A549 (cell line): ENCODE measurements around the gene SMCO2. TPM values are rescaled to one million over a fixed set of nuclear protein-coding genes. Genes with fewer than 3 reads are reported as not detected.

Source experiments
- ATAC-seq, 2 experiments: fragments of 200-7000 bp in 1 of 2; fragments of >200 bp in 1 of 2; cut with Nextera tagmentation in 1 of 2; cut with Tn5 transposase in 1 of 2; 3 replicates each; pipeline versions ENCODE4 v1.8.0 to v1.9.1; 2018 to 2020; ENCODE audit warnings: mild to moderate bottlenecking in 1 of 2, moderate library complexity in 1 of 2
- CTCF ChIA-PET: fragments of 300-600 bp; sonication (Branson Sonifier 250); formaldehyde crosslinking; extraction: SDS; loops from one replicate; lab custom pipeline; 2021; ENCODE audit warnings: antibody characterized with exemption, inconsistent platforms; lab: Yijun Ruan, JAX
- POLR2A ChIA-PET: fragments of 350-600 bp; formaldehyde crosslinking; extraction: SDS; loops from one replicate; lab custom pipeline; 2021; ENCODE audit warnings: antibody characterized with exemption, inconsistent platforms; lab: Yijun Ruan, JAX
- DNase-seq, 2 experiments: peaks; one replicate each; pipeline versions ENCODE4 v3.0.0 to v3.0.0-alpha.2; 2011 to 2016; ENCODE audit warnings: low read depth in 1 of 2, low spot score in 1 of 2
- FAIRE-seq: peaks from 2 replicates; lab custom pipeline; 2011; peaks lifted over from hg19 to GRCh38; lab: Jason Lieb, UNC
- H3K27ac ChIP-seq, 2 experiments: fragments of >200 bp; sonication (Bioruptor Twin); formaldehyde crosslinking; 3 replicates each; pipeline ENCODE4 v1.5.1; 2016 to 2017
- H3K4me1 ChIP-seq: fragments of >200 bp; sonication (Bioruptor Twin); formaldehyde crosslinking; 3 replicates; pipeline ENCODE4 v1.6.1; 2016
- H3K4me2 ChIP-seq: fragments of >200 bp; sonication (Bioruptor Twin); formaldehyde crosslinking; 3 replicates; pipeline ENCODE4 v1.6.1; 2016
- H3K4me3 ChIP-seq: fragments of >200 bp; sonication (Bioruptor Twin); formaldehyde crosslinking; 3 replicates; pipeline ENCODE4 v1.5.1; 2016
- H3K9me3 ChIP-seq: fragments of >200 bp; sonication (Bioruptor Twin); formaldehyde crosslinking; 3 replicates; pipeline ENCODE4 v1.6.1; 2016
- CBX2 ChIP-seq: fragments of 200-600 bp; sonication (generic); IDR thresholded peaks from 2 replicates; pipeline ENCODE4 v1.6.1; 2016; ENCODE audit warnings: low read depth, mild to moderate bottlenecking, borderline replicate concordance
- EHF ChIP-seq: fragments of 250-450 bp; sonication (Bioruptor Pico); IDR thresholded peaks from 2 replicates; pipeline ENCODE4 v1.5.0; 2020; ENCODE audit warnings: mild to moderate bottlenecking
- EP300 ChIP-seq, 2 experiments: fragments of >200 bp; sonication (Bioruptor Twin); formaldehyde crosslinking; IDR thresholded peaks; 2 replicates in 1 of 2; 3 replicates in 1 of 2; pipeline ENCODE4 v1.6.1; 2016 to 2017
- ESRRA ChIP-seq: fragments of 150-350 bp; IDR thresholded peaks from 2 replicates; pipeline ENCODE4 v1.6.1; 2014; ENCODE audit warnings: mild to moderate bottlenecking, low read length, borderline replicate concordance
- FOSB ChIP-seq: fragments of 250-450 bp; sonication (Bioruptor Pico); IDR thresholded peaks from 2 replicates; pipeline ENCODE4 v1.5.0; 2020; ENCODE audit warnings: mild to moderate bottlenecking, moderate library complexity
- FOSL2 ChIP-seq, 2 experiments: fragments of 450-650 bp in 1 of 2; fragments of >200 bp in 1 of 2; sonication (Bioruptor Twin) in 1 of 2; formaldehyde crosslinking; IDR thresholded peaks; 2 replicates each; pipeline versions ENCODE4 v1.5.0 to v1.6.1; 2016 to 2020; ENCODE audit warnings: mild to moderate bottlenecking in 1 of 2, moderate library complexity in 1 of 2
- GATA3 ChIP-seq: IDR thresholded peaks from 2 replicates; pipeline ENCODE4 v1.6.1; 2012; ENCODE audit warnings: borderline replicate concordance
- HDAC2 ChIP-seq: fragments of 200-600 bp; sonication (generic); IDR thresholded peaks from 2 replicates; pipeline ENCODE4 v1.6.1; 2016
- HOXA7 ChIP-seq: fragments of 250-450 bp; sonication (Bioruptor Pico); IDR thresholded peaks from 2 replicates; pipeline ENCODE4 v1.5.0; 2020; ENCODE audit warnings: mild to moderate bottlenecking, moderate library complexity
- HOXB13 ChIP-seq: fragments of 250-450 bp; sonication (Bioruptor Pico); IDR thresholded peaks from 2 replicates; pipeline ENCODE4 v1.5.0; 2020; ENCODE audit warnings: low read depth, mild to moderate bottlenecking, moderate library complexity
- KDM1A ChIP-seq: fragments of 200-600 bp; sonication (generic); IDR thresholded peaks from 2 replicates; pipeline ENCODE4 v1.6.1; 2016; ENCODE audit warnings: low read depth, mild to moderate bottlenecking
- KDM5A ChIP-seq: fragments of 200-600 bp; sonication (generic); IDR thresholded peaks from 2 replicates; pipeline ENCODE4 v1.6.1; 2016; ENCODE audit warnings: antibody characterized with exemption, mild to moderate bottlenecking
- PBX3 ChIP-seq: IDR thresholded peaks from 2 replicates; pipeline ENCODE4 v1.6.1; 2012
- PHF8 ChIP-seq: fragments of 200-600 bp; sonication (generic); IDR thresholded peaks from 2 replicates; pipeline ENCODE4 v1.6.1; 2016; ENCODE audit warnings: low read depth, mild to moderate bottlenecking, antibody characterized with exemption, moderate library complexity, borderline replicate concordance
- POLR2AphosphoS2 ChIP-seq: conservative IDR thresholded peaks from 2 replicates; pipeline ENCODE4 v1.6.1; 2012; ENCODE audit warnings: low read length, improper control_type of control experiment, inconsistent platforms
- RAD21 ChIP-seq, 2 experiments: fragments of >200 bp in 1 of 2; sonication (Bioruptor Twin) in 1 of 2; formaldehyde crosslinking in 1 of 2; IDR thresholded peaks in 1 of 2; conservative IDR thresholded peaks in 1 of 2; 2 replicates in 1 of 2; 3 replicates in 1 of 2; pipeline ENCODE4 v1.6.1; 2012 to 2018; ENCODE audit warnings: inconsistent platforms in 1 of 2
- TP53 ChIP-seq: fragments of 250-450 bp; sonication (Bioruptor Pico); IDR thresholded peaks from 2 replicates; pipeline ENCODE4 v1.5.0; 2021; ENCODE audit warnings: mild to moderate bottlenecking, moderate library complexity
- ZFP36 ChIP-seq: fragments of 450-650 bp; IDR thresholded peaks from 2 replicates; pipeline ENCODE4 v1.6.1; 2014; ENCODE audit warnings: borderline replicate concordance; ENCODE audit not compliant: partially characterized antibody
- WGBS: methylation state at CpG from one replicate; pipeline ENCODE4 v1.1.6; 2017; ENCODE audit errors: missing lambda C conversion rate; 5-methylcytosine and 5-hydroxymethylcytosine counted together
- polyA plus RNA-seq, 4 experiments: library from polyadenylated mRNA; depleted of rRNA in 3 of 4; stranded (reverse); fragments of >200 nt; fragmentation: RNase III in 1 of 4; extraction: RNeasy Plus Mini Kit Qiagen cat#74134 plus additional on column Dnase treatment in 1 of 4; gene quantifications; 2 replicates in 3 of 4; 3 replicates in 1 of 4; pipeline ENCODE4 v1.2.3, GENCODE V29; 2011 to 2017
- TF ChIP-seq, protein P1 (sequence below): fragments of 200-600 bp; sonication (generic); IDR thresholded peaks from 2 replicates; pipeline ENCODE4 v1.6.1; 2016; ENCODE audit warnings: antibody characterized with exemption, mild to moderate bottlenecking, moderate library complexity

SMCO2 gene
- polyA plus RNA-seq, 2 of the 4 experiments (the other 2 are of a cell fraction) = 0.14 to 0.28 TPM

DNA sequence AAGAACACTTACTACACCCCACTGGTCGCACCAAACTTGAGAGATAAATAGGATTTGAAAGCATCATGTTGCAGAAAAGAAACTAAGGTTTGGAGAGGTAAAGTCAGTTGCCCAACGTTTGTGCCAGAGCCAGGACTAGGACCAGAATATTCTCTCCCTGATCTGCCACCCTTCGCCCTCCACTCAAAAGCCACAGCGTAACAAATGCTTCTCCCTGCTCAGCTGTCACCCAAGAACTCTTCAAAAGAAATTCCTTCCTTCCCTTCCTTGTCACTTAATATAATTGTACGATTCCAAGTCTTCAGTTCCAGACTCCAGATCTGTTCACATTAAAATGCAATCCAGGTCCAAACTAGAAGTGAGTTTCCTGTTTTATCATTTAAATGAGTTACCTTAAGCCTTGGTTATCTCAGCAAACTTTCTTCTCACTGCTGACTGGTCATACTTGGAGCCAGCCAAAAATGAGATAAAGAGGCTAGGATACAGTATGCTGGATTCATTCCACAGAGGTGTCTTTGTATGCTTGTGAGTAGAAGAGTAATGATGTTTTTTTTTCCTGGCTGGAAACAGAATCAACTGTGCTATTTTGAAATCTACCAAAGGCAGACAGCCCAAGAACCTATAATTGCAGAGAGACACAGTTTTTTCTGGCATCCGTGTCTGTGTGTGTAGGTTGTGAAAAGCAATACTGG lies 64.6 kb downstream of the SMCO2 start:
- TF ChIP-seq EP300 (IDR thresholded peaks at IDR 0.05) (no peak), FOSB (CRISPR knock-in tag) (no peak), EHF (CRISPR knock-in tag) (no peak), PBX3 (no peak), HOXB13 (CRISPR knock-in tag) (no peak), FOSL2 (IDR thresholded peaks at IDR 0.05) (no peak), FOSL2 (CRISPR knock-in tag; IDR thresholded peaks at IDR 0.05) (no peak), KDM5A (no peak), TP53 (CRISPR knock-in tag) (no peak)
- Histone ChIP-seq H3K4me1 (no peaks in the 10 kb centered on the region), H3K4me2 (no peak overlapping the region), H3K27ac (no peak overlapping the region), H3K9me3 (no peaks in the 10 kb centered on the region), H3K4me3 (no peak overlapping the region)
- WGBS = 69% methylated on average over 6 of the region's 6 CpGs
- ChIA-PET POLR2A (no interaction called here), CTCF (no interaction called here)
- FAIRE-seq = no peak
- ATAC-seq = no peak
- DNase-seq = no peak

GRCh38 chr12:27511723-27512045 lies 65.1 kb downstream of the SMCO2 start:
- Histone ChIP-seq H3K4me1 (no peaks in the 10 kb centered on the region), H3K9me3 (no peaks in the 10 kb centered on the region), H3K4me2 (no peak overlapping the region), H3K4me3 (no peak overlapping the region), H3K27ac (no peak overlapping the region)
- no peak for ATAC-seq
- no peak for DNase-seq
- FAIRE-seq = no peak
- TF ChIP-seq CBX2 (no peak), EP300 (IDR thresholded peaks at IDR 0.05) (no peak), HOXA7 (CRISPR knock-in tag) (no peak), PHF8 (no peak), GATA3 (no peak), HDAC2 (no peak), KDM1A (no peak), ESRRA (no peak), POLR2AphosphoS2 (no peak), RAD21 (conservative IDR thresholded peaks at IDR 0.05 in 1 of 2, IDR thresholded peaks at IDR 0.05 in 1 of 2) (no peak), ZFP36 (no peak)
- TF ChIP-seq, protein P1, sequence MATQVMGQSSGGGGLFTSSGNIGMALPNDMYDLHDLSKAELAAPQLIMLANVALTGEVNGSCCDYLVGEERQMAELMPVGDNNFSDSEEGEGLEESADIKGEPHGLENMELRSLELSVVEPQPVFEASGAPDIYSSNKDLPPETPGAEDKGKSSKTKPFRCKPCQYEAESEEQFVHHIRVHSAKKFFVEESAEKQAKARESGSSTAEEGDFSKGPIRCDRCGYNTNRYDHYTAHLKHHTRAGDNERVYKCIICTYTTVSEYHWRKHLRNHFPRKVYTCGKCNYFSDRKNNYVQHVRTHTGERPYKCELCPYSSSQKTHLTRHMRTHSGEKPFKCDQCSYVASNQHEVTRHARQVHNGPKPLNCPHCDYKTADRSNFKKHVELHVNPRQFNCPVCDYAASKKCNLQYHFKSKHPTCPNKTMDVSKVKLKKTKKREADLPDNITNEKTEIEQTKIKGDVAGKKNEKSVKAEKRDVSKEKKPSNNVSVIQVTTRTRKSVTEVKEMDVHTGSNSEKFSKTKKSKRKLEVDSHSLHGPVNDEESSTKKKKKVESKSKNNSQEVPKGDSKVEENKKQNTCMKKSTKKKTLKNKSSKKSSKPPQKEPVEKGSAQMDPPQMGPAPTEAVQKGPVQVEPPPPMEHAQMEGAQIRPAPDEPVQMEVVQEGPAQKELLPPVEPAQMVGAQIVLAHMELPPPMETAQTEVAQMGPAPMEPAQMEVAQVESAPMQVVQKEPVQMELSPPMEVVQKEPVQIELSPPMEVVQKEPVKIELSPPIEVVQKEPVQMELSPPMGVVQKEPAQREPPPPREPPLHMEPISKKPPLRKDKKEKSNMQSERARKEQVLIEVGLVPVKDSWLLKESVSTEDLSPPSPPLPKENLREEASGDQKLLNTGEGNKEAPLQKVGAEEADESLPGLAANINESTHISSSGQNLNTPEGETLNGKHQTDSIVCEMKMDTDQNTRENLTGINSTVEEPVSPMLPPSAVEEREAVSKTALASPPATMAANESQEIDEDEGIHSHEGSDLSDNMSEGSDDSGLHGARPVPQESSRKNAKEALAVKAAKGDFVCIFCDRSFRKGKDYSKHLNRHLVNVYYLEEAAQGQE = no peak
- POLR2A ChIA-PET = no interaction called here
- WGBS = 85% methylated on average over 3 of the region's 3 CpGs
- CTCF ChIA-PET = no interaction called here
